ENCODE results near the gene TEX36. TPM values are rescaled to one million over a fixed set of nuclear protein-coding genes. Genes with fewer than 3 reads are reported as not detected.

The TEX36 gene
- total RNA-seq, 1 experiment from 2014 or later: 0.25 TPM

GRCh38 chr10:125646311-125646710 is 36.7 kb downstream of the TEX36 start:
- no peak for ATAC-seq
- Histone ChIP-seq H3K9ac (ENCODE audit: low read length) (no peak overlapping the region), H3K9me3 (ENCODE audit: control insufficient read depth in 1 of 2, insufficient read depth in 1 of 2, low read depth in 1 of 2, low read length in 2 of 2) (no peaks in the 10 kb centered on the region), H3K27ac (ENCODE audit: low read depth, low read length) (no peak overlapping the region), H3K4me3 (replicated peaks in 1 of 2; ENCODE audit: low read depth in 1 of 2, low read length in 2 of 2) (no peak overlapping the region), H3K27me3 (ENCODE audit: insufficient read depth, low read length) (no peaks in the 10 kb centered on the region), H3K4me1 (ENCODE audit: control insufficient read depth in 1 of 2, insufficient read depth in 2 of 2, low read length in 2 of 2) (no peaks in the 10 kb centered on the region), H3K36me3 (ENCODE audit: control insufficient read depth in 1 of 2, insufficient read depth in 2 of 2, low read length in 2 of 2) (no peaks in the 10 kb centered on the region), H4K20me1 (ENCODE audit: insufficient read depth) (no peaks in the 10 kb centered on the region), H3K9me2 (ENCODE audit: insufficient read depth) (no peaks in the 10 kb centered on the region), H3K79me2 (ENCODE audit: insufficient read depth, low read length) (no peaks in the 10 kb centered on the region), H3K4me2 (ENCODE audit: low read length) (no peak overlapping the region), H2AFZ (ENCODE audit: low read depth, low read length, poor library complexity, severe bottlenecking) (no peak overlapping the region)
- intact Hi-C loops (cut with micrococcal nuclease): no loop called here
- TF ChIP-seq CEBPB (IDR thresholded peaks at IDR 0.05; ENCODE audit: low read depth) (no peak), MAX (IDR thresholded peaks at IDR 0.05) (no peak), YY1 (IDR thresholded peaks at IDR 0.05; ENCODE audit: extremely low read depth, insufficient replicate concordance, low read depth, low read length) (no peak)
- DNase-seq (ENCODE audit: low read depth, low spot score): no peak
- ChIA-PET CTCF (no interaction called here), RAD21 (ENCODE audit: low non-redundant PET in 1 of 2, low total read pairs in 2 of 2, uncharacterized antibody in 2 of 2, unreplicated experiment in 2 of 2) (no interaction called here), POLR2A (no interaction called here)
- no TSS peak for BruUV-seq (replicated peaks)

GRCh38 chr10:125641398-125641797 is 41.6 kb downstream of the TEX36 start:
- DNase-seq (ENCODE audit: low read depth, low spot score): no peak
- ChIA-PET POLR2A (interaction anchor here (1.1 kb wide), 1 partner anchor 8 kb away, joined by 3 read pairs; no protein-coding TSS in a partner anchor), RAD21 (ENCODE audit: low non-redundant PET in 1 of 2, low total read pairs in 2 of 2, uncharacterized antibody in 2 of 2, unreplicated experiment in 2 of 2) (no interaction called here), CTCF (interaction anchor here (0.7 to 0.8 kb wide), 2 partner anchors 58 to 306 kb away, joined by 3 read pairs; no protein-coding TSS in a partner anchor)
- Histone ChIP-seq H3K9me3 (ENCODE audit: control insufficient read depth in 1 of 2, insufficient read depth in 1 of 2, low read depth in 1 of 2, low read length in 2 of 2) (no peaks in the 10 kb centered on the region), H3K36me3 (ENCODE audit: control insufficient read depth in 1 of 2, insufficient read depth in 2 of 2, low read length in 2 of 2) (no peaks in the 10 kb centered on the region), H3K27me3 (ENCODE audit: insufficient read depth, low read length) (no peaks in the 10 kb centered on the region), H3K9me2 (ENCODE audit: insufficient read depth) (no peaks in the 10 kb centered on the region), H3K9ac (ENCODE audit: low read length) (no peak overlapping the region), H3K4me1 (ENCODE audit: control insufficient read depth in 1 of 2, insufficient read depth in 2 of 2, low read length in 2 of 2) (peaks cover 0 to 3% of the 10 kb centered on the region in 2 experiments; a peak in 1 of 4 replicates), H3K27ac (ENCODE audit: low read depth, low read length) (no peak overlapping the region), H3K79me2 (ENCODE audit: insufficient read depth, low read length) (no peaks in the 10 kb centered on the region), H4K20me1 (ENCODE audit: insufficient read depth) (no peaks in the 10 kb centered on the region), H3K4me3 (replicated peaks in 1 of 2; ENCODE audit: low read depth in 1 of 2, low read length in 2 of 2) (no peak overlapping the region), H3K4me2 (ENCODE audit: low read length) (no peak overlapping the region), H2AFZ (ENCODE audit: low read depth, low read length, poor library complexity, severe bottlenecking) (no peak overlapping the region)
- no peak for TF ChIP-seq REST (IDR thresholded peaks at IDR 0.05; ENCODE audit: low read depth)
- no peak for TF ChIP-seq ZFX (IDR thresholded peaks at IDR 0.05)
- no peak for TF ChIP-seq SP1 (IDR thresholded peaks at IDR 0.05; ENCODE audit: low read depth)
- no peak for TF ChIP-seq SRF (IDR thresholded peaks at IDR 0.05; ENCODE audit: low read depth)
- TF ChIP-seq CEBPB (IDR thresholded peaks at IDR 0.05; ENCODE audit: low read depth): no peak
- no peak for TF ChIP-seq TCF7L2 (IDR thresholded peaks at IDR 0.05; ENCODE audit: borderline replicate concordance, extremely low read depth, insufficient read depth, insufficient read length)
- TF ChIP-seq ZBTB33 (IDR thresholded peaks at IDR 0.05; ENCODE audit: extremely low read depth, insufficient replicate concordance, low read length): no peak
- TF ChIP-seq MAX (IDR thresholded peaks at IDR 0.05): no peak
- TF ChIP-seq SIN3A (IDR thresholded peaks at IDR 0.05; ENCODE audit: low read depth): no peak
- TF ChIP-seq POLR2A (IDR thresholded peaks at IDR 0.05; ENCODE audit: borderline replicate concordance, extremely low read depth, insufficient read depth, insufficient read length): no peak
- TF ChIP-seq YY1 (IDR thresholded peaks at IDR 0.05; ENCODE audit: extremely low read depth, insufficient replicate concordance, low read depth, low read length): no peak
- BruUV-seq (replicated peaks): no TSS peak
- no peak for ATAC-seq
- intact Hi-C loops (cut with micrococcal nuclease): no loop called here

Measured in HCT116 (cell line).